Vagina (tissue), 2 donors: Measurements from ENCODE around the gene FUT7. TPM values are rescaled to one million over a fixed set of nuclear protein-coding genes. Genes with fewer than 3 reads are reported as not detected.

ENCODE experiments used
- DNase-seq, 2 donors: peaks; one replicate each; pipeline ENCODE4 v3.0.0-alpha.2; 2017; ENCODE audit errors: extremely low spot score in 2 of 2
- H3K27ac ChIP-seq: fragments of 200-600 bp; sonication (generic); one replicate; pipeline ENCODE4 v1.5.1; 2019
- H3K27me3 ChIP-seq: fragments of 200-600 bp; sonication (generic); one replicate; pipeline ENCODE4 v1.5.1; 2019
- H3K36me3 ChIP-seq, 2 donors: fragments of 200-600 bp; sonication (generic); one replicate each; pipeline ENCODE4 v1.5.1; 2017 to 2019
- H3K4me1 ChIP-seq: fragments of 200-600 bp; sonication (generic); one replicate; pipeline ENCODE4 v1.5.1; 2019
- H3K4me3 ChIP-seq, 2 donors: fragments of 200-600 bp; sonication (generic); 1 replicate in 1 of 2; 2 replicates in 1 of 2; pipeline ENCODE4 v1.5.1; 2016 to 2019
- H3K9me3 ChIP-seq: fragments of 200-600 bp; sonication (generic); one replicate; pipeline ENCODE4 v1.5.1; 2019
- CTCF ChIP-seq, 3 experiments: fragments of 450-650 bp in 2 of 3; fragments of 200-600 bp in 1 of 3; sonication (generic) in 1 of 3; IDR thresholded peaks; one replicate each; pipeline ENCODE4 v1.5.1; 2017 to 2019; ENCODE audit warnings: antibody characterized with exemption in 3 of 3, mild to moderate bottlenecking in 2 of 3, moderate library complexity in 2 of 3
- POLR2A ChIP-seq, 2 donors: fragments of 450-650 bp; IDR thresholded peaks; one replicate each; pipeline ENCODE4 v1.6.1; 2017; ENCODE audit warnings: antibody characterized with exemption in 2 of 2, mild to moderate bottlenecking in 2 of 2, moderate library complexity in 2 of 2
- POLR2AphosphoS5 ChIP-seq, 2 donors: sonication (generic); formaldehyde crosslinking; IDR thresholded peaks; one replicate each; pipeline ENCODE4 v1.9.0; 2017; ENCODE audit warnings: antibody characterized with exemption in 2 of 2, mild to moderate bottlenecking in 2 of 2, low read depth in 1 of 2; ENCODE audit not compliant: insufficient read depth in 1 of 2
- intact Hi-C: fragments of 100-400 bp; cut with DNase I; formaldehyde crosslinking; loops from one replicate; pipeline ENCODE4 v1.15.1; 2023
- total RNA-seq: library from RNA; depleted of rRNA; stranded (reverse); fragments of >200 nt; gene quantifications from one replicate; pipeline ENCODE4 v1.2.3, GENCODE V29; 2016

Gene FUT7
- total RNA-seq, 1 donor from 2014 or later, result not detected

DNA sequence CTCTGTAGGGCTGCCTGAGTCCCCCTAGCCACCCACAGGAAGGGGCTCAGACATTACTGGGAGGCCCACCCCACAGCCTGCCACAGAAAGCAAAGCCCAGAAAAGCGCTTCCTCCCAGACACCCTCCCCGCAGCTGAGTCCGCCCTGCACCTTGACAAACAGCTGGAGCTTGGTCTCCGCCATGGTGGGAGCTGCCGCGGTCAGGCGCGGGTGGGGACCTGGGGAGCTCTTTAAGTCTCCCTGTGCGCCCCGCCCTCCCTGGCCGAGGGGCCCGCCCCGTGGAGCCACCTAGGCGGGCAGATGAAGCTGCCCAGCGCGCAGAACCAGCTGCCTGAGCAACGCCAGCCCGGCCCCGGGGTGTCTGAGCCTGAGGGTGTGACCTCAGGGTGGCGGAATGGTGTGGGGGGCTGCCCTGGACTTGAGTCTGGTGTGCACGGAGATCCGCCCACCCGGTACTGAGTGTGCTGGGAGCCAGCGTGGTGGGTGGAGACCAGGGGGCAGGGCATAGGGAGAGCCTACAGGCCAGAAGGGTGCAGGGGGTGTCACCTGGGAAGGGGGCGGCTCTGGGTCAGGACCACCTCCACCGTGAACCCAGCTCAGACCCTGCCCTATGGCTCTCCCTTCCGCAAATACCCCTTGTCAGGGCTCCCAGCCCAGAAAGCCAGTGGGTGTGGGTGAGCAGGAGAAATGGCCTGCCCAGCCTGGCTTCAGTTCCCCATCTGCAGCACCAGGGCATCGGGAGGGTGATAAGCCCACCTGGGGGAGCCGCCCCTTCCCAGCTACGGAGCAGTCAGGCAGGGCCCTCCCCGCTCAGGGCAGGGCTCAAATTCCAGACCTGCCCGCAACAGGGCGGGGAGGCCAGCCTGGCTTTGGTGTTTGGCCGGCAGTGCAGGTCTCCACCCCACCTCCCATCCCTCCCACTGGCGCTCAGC is 35.3 kb downstream of the FUT7 start, which contains the start of gene CLIC3:
Gene CLIC3, minus strand, starts transcription at position 208 of the 932 bp plus-strand sequence. Its CDS starts 25 bp downstream, at position 183.
- Histone ChIP-seq H3K36me3 (no peaks in the 10 kb centered on the region), H3K4me1 (peaks cover 50% of the 10 kb centered on the region), H3K4me3 (peak within 1 kb of the TSS; percentile 22 to 32), H3K27me3 (no peaks in the 10 kb centered on the region), H3K9me3 (no peaks in the 10 kb centered on the region), H3K27ac (peak within 1 kb of the TSS; percentile 62)
- intact Hi-C loops, result no loop called here
- no peak for DNase-seq
- TF ChIP-seq POLR2AphosphoS5 (IDR thresholded peaks at IDR 0.05; ENCODE audit: insufficient read depth in 1 of 2, low read depth in 1 of 2) (peak in 1 of 2 donors; percentile 26), CTCF (IDR thresholded peaks at IDR 0.05) (no peak)

- peaks cover 52% of the 10 kb centered on the region for H3K4me1 ChIP-seq
- no peaks in the 10 kb centered on the region for H3K9me3 ChIP-seq
- DNase-seq, result no peak
- TF ChIP-seq CTCF (IDR thresholded peaks at IDR 0.05) (no peak), POLR2A (IDR thresholded peaks at IDR 0.05) (no peak), POLR2AphosphoS5 (IDR thresholded peaks at IDR 0.05; ENCODE audit: insufficient read depth in 1 of 2, low read depth in 1 of 2) (no peak)
- H3K27me3 ChIP-seq, result no peaks in the 10 kb centered on the region
- peak overlapping the region; percentile 62 for H3K27ac ChIP-seq
- H3K36me3 ChIP-seq, result no peaks in the 10 kb centered on the region
- H3K4me3 ChIP-seq, result peak overlapping the region; percentile 22 to 32
- intact Hi-C loops, result no loop called here
Observed at GRCh38 chr9:136995772-136996311, 36.0 kb downstream of the FUT7 start.

- no peak for DNase-seq
- H3K27me3 ChIP-seq, result no peaks in the 10 kb centered on the region
- no peaks in the 10 kb centered on the region for H3K36me3 ChIP-seq
- intact Hi-C loops, result no loop called here
- H3K27ac ChIP-seq, result peak overlapping the region; percentile 62
- peaks cover 52% of the 10 kb centered on the region for H3K4me1 ChIP-seq
- H3K4me3 ChIP-seq, result peak overlapping the region; percentile 22 to 32
- TF ChIP-seq POLR2A (IDR thresholded peaks at IDR 0.05), result no peak
- TF ChIP-seq CTCF (IDR thresholded peaks at IDR 0.05), result no peak
- no peak for TF ChIP-seq POLR2AphosphoS5 (IDR thresholded peaks at IDR 0.05; ENCODE audit: insufficient read depth in 1 of 2, low read depth in 1 of 2)
- H3K9me3 ChIP-seq, result no peaks in the 10 kb centered on the region
Observed at GRCh38 chr9:136995362-136995761, 36.5 kb downstream of the FUT7 start.

DNA sequence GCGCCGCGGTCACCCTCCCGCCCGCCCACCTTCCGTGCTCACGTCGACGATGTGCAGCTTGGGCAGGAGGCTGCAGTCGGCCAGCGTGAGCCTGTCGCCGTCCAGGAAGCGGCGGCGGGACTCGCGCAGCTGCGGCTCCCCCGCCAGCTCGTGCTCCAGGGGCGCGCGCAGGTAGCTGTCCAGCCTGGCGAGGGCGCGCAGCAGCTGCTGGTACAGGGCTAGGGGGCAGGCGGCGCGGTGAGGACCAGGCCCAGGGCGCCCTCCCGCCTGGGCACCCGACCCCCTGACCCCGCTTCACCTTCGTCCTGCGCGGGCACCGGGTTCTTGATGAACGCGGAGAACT is 37.0 kb downstream of the FUT7 start:
- no peak for DNase-seq
- no peaks in the 10 kb centered on the region for H3K9me3 ChIP-seq
- H3K36me3 ChIP-seq, result no peaks in the 10 kb centered on the region
- H3K4me3 ChIP-seq, result peak overlapping the region; percentile 22 to 32
- TF ChIP-seq POLR2A (IDR thresholded peaks at IDR 0.05) (no peak), POLR2AphosphoS5 (IDR thresholded peaks at IDR 0.05; ENCODE audit: insufficient read depth in 1 of 2, low read depth in 1 of 2) (no peak), CTCF (IDR thresholded peaks at IDR 0.05) (no peak)
- H3K27ac ChIP-seq, result no peak overlapping the region
- intact Hi-C loops, result no loop called here
- H3K4me1 ChIP-seq, result peaks cover 52% of the 10 kb centered on the region
- no peaks in the 10 kb centered on the region for H3K27me3 ChIP-seq
